Fibroblast of the aortic adventitia (primary cell): ENCODE results near the gene PLSCR3. TPM values are rescaled to one million over a fixed set of nuclear protein-coding genes. Genes with fewer than 3 reads are reported as not detected.

Experiments
- DNase-seq: peaks from one replicate; pipeline ENCODE4 v3.0.0-alpha.2; 2010; ENCODE audit warnings: low read depth
- H3K4me3 ChIP-seq: 2 replicates; pipeline ENCODE4 v1.5.1; 2011; ENCODE audit warnings: low read depth, mild to moderate bottlenecking, control low read depth, low read length, moderate library complexity
- CTCF ChIP-seq: IDR thresholded peaks from 2 replicates; pipeline ENCODE4 v1.5.1; 2011; ENCODE audit warnings: mild to moderate bottlenecking, low read length, control low read depth, inconsistent platforms; ENCODE audit not compliant: insufficient read depth
- total RNA-seq: library from RNA; depleted of rRNA; stranded (reverse); fragments of >200 nt; gene quantifications from 2 replicates; pipeline ENCODE4 v1.2.3, GENCODE V29; 2012; ENCODE audit warnings: low replicate concordance

Gene PLSCR3
- total RNA-seq, 1 donor, result 26.9 TPM

- peak overlapping the region; percentile 88 for H3K4me3 ChIP-seq
- TF ChIP-seq CTCF, result peak; percentile 75
- DNase-seq, result no peak
Measured at GRCh38 chr17:7352503-7352889, 41.8 kb downstream of the PLSCR3 start.

GRCh38 chr17:7351665-7352502, 42.4 kb downstream of the PLSCR3 start, which contains the start of gene KCTD11:
KCTD11 (plus strand) TSS chr17:7352162.
- H3K4me3 ChIP-seq, result peak within 1 kb of the TSS; percentile 88
- DNase-seq, result peak; percentile 87
- no peak for TF ChIP-seq CTCF

- TF ChIP-seq CTCF, result no peak
- peak; percentile 70 for DNase-seq
- H3K4me3 ChIP-seq, result no peak overlapping the region
Measured at GRCh38 chr17:7348478-7349242, 45.7 kb downstream of the PLSCR3 start.

GRCh38 chr17:7347630-7348477, 46.5 kb downstream of the PLSCR3 start:
- H3K4me3 ChIP-seq, result no peak overlapping the region
- DNase-seq, result no peak

GRCh38 chr17:7346761-7347614, 47.3 kb downstream of the PLSCR3 start:
- no peak overlapping the region for H3K4me3 ChIP-seq
- no peak for DNase-seq
- TF ChIP-seq CTCF, result no peak

More at GRCh38 chr17:7347630-7348477, 46.5 kb downstream of the PLSCR3 start:
- no peak for TF ChIP-seq CTCF
